GM21447 (cell line): Measurements from ENCODE around the gene SSH3.

ENCODE experiments used
- ATAC-seq: cut with Tn5 transposase; IDR thresholded peaks from one replicate; pipeline ENCODE4 v1.9.1; 2021; ENCODE audit not compliant: unreplicated experiment

Gene SSH3

DNA sequence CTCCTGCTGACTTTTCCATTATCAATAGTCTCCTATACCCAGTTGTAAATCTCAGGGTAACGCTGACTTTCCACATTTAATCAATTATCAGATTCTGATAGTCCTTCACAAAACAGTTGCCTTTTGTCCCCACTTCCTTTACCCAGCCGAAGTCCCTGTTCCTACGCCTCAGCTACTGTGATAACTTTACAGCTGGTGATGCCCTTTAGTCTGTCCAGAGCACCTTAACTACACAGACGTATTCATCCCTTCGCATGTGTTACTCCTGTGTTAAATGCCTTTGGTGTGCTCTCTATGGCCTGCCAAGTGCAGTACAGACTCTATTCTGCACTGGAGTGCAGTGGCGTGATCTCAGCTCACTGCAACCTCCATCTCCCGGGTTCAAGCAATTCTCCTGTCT is 20.2 kb downstream of the SSH3 start:
- no peak for ATAC-seq

DNA sequence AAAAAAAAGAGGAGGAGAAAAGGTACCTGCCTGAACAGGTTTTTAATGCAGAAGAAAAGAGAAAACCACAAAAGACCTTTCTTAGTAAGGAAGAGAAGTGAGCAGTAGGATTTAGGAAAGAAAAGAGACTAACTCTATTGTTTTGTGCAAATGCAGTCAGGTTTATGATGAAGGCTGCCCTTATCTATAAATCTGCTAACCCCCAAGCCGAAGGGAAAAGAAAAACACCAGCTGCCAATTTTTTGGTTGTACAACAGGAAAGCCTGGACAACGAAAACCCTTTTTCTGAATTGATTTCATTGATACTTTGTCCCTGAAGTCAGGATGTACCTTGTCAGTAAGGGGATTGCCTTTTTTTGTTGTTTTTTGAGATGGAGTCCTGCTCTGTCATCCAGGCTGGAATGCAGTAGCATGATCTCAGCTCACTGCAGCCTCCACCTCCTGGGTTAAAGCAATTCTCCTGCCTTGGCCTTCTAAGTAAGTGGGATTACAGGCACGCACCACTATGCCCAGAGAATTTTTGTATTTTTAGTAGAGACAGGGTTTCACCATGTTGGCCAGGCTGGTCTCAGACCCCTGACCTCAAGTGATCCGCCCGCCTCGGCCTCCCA is 28.9 kb downstream of the SSH3 start:
- ATAC-seq, result no peak

DNA sequence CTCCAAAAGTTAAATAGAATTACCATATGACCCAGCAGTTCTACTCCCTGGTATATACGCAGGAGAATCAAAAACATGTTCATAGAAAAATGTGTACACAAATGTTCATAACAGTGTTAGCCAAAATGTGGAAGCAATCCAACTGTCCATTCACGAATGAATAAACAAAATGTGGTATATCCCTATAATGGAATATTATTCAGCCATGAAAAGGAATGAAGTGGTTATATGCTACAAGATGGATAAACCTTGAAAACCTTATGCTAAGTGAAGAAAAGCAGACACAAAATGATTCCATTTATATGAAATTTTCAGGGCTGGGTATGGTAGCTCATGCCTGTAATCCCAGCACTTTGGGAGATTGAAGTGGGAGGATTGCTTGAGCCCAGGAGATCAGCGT is 33.9 kb downstream of the SSH3 start:
- no peak for ATAC-seq

GRCh38 chr11:67344264-67344663 is 40.9 kb downstream of the SSH3 start:
- ATAC-seq, result no peak

GRCh38 chr11:67345247-67345919 is 42.1 kb downstream of the SSH3 start:
- no peak for ATAC-seq

DNA sequence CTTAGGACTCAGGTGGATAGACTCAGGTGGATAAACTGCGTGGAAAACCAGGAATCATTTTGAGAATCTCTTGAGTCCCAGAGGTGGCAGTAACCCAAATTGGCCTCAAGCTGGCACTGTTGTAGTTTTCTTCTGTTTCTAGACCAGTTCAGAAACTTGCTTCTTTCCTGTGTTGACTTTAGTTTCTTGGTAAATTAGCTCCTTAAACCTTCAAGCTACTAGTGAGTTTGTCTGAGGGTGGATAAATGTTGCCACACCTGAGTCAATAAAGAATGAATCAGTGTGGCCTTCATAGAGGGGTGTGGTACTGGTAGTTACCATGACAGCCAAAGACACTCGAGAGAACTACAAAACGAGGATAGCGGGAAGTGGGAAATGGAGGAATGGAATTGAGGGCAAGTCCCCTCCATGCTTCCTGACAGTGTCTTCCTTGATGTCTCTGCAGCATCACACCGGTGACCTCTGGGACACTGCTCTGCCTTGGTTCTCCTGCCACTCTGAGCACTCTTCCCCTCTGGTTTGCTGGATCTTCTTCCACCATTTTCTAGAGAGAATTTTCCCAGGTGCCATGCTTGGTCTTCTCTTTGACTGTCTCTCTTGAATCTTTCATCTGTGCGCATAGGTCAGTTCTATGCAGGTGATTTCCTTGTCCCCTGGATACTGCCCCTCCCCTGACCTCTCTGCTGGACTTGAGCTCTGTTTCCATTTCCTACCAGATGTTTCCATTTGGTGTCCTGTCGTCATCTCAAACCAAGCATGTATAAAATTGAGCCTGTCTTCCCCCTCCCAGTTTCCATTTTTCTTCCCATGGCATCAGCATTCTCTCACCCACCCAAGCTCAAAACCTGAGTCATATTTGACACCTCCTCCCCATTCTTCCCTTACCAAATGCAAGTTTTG is 42.8 kb downstream of the SSH3 start:
- no peak for ATAC-seq

DNA sequence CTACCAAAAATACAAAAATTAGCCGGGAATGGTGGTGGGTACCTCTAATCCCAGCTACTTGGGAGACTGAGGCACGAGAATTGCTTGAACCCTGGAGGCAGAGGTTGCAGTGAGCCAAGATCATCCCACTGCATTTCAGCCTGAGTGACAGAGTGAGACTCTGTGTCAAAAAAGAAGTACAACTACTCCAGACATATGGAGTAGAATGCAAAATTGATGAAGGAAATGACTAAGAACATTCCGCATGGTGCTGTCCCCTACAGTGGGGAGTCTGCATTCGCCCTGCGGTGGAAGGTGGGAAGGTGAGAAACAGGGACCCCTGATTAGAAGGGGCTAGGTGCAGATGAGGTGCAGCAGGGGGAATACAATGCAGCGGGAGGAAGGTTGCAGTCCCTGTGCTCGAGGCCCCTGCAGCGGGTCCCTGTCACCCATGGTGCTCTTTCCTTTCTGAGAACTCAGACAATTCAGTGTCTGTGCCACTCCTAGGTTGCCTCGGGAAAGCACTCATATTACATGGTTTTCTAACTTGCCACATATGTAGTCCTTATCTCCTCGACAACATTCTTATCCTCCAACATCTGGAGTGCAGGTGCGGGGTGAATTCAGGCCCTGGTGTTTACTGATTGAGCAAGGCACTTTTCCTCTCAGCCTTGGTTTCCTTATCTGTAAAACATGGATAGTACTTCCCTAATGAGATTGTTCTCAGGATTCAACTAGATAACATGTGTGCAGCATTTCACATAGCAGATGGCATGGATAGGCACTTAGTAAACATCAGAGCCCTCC is 44.8 kb downstream of the SSH3 start:
- no peak for ATAC-seq

DNA sequence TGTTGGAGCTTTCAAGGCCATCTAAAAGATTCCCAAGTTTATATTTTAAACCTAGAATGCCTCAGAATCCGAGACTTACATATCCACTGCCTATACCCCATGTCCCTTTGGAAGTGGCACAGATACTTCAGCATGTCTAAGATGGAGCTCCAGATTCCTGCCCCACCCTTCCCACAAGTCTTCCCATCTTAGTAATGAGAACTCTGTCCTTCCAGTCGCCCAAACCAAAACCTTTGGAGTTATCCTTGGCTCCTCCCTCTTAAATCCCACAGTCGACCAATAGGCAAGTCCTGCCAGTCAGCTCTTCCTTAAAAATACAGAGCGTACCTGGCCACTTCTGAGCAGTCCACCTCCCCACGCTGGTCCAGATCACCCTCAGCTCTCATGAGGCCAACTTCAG is 45.7 kb downstream of the SSH3 start:
- no peak for ATAC-seq

DNA sequence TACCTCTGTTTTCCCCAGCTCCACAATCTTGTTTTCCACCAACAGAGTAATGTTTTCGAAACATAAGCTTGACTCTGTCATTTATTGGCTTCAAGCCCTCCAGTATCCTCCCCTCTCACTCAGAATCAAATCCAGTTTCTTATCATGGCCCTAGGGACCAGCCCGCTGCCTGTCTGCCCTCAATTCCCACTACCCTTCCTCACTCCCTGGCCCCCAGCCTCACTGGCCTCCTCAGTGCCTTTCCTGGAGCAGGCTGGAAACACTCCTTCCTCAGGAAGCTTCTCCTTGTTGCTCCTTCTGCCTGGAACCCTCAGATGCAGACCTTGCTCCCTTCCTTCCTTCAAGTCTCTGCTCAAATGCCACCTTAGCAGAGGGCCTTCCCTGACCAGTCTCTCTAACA is 46.1 kb downstream of the SSH3 start:
- no peak for ATAC-seq

DNA sequence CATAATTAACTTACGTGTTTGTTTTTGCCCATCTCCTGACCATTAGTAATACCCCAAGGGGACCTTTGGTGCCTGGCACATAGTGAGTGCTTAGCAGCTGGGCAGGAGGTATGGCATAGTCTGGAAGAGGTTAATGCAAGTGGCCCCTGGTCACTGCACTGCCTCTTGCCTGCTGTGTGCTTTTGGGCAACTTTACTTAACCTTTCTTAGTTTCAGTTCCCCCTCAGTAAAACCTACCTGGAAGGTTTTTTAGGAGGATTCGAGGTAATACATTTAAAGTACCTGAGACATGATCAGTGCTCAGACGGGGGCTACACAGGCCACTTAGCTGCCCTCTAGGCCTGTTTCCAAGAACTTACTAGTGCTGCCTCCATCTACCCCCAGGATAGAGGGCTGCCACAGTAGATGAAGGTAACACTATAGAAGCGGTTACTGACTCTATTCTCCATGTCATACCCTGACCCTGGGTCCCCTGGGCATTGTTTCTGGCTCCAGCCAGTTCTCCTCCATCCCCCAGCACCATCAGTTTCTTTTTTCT is 46.7 kb downstream of the SSH3 start:
- ATAC-seq, result no peak

- ATAC-seq, result no peak
Measured at GRCh38 chr11:67351275-67352005, 48.1 kb downstream of the SSH3 start.

GRCh38 chr11:67352546-67353316 is 49.4 kb downstream of the SSH3 start:
- ATAC-seq, result peak; percentile 5

DNA sequence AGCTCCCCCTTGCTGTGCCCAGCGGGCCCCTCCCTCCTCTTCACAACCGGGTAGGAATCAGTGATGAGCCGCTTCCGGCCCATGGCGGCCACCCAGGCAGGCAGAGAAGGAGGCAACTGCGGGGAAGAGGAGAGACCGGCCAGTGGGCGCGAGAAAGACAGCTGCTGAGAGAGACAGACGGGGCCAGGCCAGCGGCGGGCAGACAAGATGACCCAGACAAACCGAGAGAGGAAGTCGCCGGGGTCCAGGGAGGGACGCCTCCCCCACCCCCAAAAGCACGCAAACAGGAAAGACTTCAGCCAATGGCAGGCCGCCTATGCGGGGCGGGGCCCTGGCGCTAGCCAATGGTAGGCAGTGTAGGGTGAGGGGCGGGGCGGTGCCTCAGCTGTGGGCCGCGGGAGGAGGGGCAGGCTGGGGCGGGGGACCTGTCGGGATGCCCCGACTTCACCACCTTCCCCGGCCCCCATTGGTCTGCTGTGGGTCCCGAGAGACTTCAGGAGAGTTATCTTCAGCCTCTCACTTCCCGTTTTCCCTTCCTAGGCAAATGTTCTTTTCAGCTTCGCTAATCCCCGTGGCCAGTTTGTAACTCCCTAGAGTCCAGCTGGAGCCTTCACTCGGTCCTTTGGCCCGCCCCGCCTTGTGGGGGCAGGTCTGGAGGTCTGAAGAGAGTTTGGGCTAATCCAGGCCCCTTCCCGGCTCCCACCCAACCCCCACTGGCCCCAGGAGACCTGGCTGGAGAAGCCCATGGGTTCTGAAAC is 50.2 kb downstream of the SSH3 start, which contains the start of gene POLD4:
Gene POLD4, minus strand, starts transcription at position 230 of the 758 bp plus-strand sequence. Its CDS starts 147 bp downstream, at position 83.
- ATAC-seq, result peak; percentile 63

GRCh38 chr11:67354075-67355022 is 51.0 kb downstream of the SSH3 start:
- ATAC-seq, result no peak

DNA sequence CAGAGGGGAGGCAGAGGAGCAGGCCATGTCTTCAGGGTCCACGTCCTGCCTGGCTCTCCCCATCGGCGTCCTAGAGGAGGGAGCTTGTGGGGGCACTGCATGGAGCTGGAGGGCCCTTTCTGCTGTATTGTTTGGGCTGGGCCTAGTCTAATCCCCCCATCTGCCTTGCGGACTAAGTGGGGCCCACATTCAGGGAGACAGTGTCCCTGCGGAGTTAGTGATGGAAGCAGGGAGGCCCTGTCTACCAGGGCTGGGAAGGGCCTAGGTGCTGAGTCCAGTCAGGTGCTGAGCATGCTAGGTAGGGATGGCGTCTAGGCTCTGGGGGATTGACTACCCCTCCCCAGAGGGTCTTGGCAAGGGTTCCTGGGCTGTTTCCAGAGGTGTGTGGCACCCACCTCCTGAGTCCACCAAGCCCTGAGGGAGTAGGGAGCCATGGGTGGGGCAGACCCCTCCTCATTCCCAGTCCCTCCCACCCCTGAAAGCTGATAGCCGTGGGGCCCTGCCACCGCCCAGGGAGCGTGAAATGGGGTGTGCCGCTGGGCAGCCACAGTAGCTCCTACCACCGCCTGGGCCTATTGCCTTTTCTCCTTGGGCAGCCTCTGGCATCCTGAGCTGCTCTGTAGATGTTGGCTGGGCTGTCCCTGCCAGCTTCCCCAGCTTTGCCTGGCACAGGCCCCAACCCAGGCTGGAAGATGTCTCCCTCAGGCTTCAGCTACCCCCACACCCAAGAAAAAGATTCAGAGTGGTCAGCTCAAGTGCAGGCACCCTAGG is 51.9 kb downstream of the SSH3 start:
- ATAC-seq, result no peak

DNA sequence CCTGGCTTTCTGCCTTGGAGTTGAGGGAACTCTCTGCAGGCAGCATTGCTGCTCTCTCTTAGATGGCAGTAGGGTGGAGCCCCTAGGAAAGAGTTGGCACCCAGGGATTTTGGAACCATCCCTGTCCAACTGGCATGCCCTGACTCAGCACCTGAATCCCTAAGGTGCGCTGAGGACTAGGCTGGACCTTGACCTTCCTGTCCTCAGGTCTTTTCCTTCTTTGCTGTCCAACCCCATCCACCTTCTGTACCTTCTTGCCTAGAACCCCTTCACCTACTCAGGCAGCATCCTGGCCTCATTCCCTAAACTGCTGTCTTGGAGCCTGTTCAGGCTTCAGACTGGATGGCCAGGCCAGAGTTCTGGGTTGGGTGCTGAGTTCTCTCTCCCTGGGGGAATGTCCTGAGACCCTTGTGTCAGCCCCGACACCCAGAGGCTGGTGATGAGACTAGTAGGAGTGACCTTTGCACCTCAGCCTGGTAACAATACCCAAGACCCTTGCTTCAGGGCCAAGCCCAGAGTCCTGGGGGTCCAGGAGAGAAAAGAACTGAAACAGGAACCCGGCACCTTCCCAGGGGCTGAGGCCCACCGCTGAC is 52.6 kb downstream of the SSH3 start:
- no peak for ATAC-seq
